M059J (cell line): ENCODE measurements around the gene CACNA1G. TPM values are rescaled to one million over a fixed set of nuclear protein-coding genes. Genes with fewer than 3 reads are reported as not detected.

Source experiments
- DNase-seq: peaks from one replicate; pipeline ENCODE4 v3.0.0-alpha.2; 2012; ENCODE audit warnings: low read depth
- total RNA-seq: library from RNA; depleted of rRNA; stranded (reverse); fragments of >200 nt; shearing (Covaris generic); gene quantifications from 2 replicates; pipeline ENCODE4 v1.2.3, GENCODE V29; 2014

The CACNA1G gene
- total RNA-seq, 1 experiment from 2014 or later, result 0.15 TPM

DNA sequence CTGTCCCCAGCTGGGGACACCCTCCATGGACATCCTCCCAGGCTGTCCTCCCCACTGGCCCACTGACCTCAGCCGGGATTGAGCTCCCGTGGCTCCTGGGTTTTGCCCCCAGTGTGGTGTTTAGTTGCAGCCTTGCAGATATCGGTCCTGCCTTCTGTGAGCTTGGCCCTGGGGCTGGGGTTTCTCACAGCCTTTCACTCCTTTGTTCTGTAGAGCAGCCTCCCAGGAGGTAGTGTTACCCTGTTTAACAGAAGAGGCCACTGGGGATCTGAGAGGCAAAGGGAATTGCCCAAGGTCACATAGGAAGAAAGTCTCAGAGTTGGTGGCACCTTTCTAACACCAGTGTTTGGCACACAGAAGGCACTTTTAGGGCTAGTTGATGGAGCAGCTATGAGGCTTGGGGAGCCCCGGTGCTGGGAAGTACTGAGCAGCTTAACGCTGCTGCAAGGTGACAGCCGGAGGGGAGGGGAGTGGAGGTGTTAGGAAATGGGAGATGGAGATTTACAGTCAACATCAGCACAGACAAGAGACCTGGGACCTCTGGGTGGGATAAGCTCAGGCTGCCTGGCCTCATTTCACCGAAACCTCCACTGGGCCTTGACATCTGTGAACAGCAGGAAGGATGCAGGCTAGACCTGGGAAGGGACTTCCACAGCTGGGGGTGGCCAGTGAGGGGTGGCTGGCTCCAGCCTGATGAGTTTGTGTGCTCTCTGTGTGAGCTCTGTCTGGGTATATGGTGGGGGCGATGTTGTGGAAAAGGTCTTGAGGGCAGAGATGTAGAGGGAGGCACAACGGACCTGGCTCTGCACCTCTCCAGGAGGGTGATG lies 26.1 kb downstream of the CACNA1G start:
- no peak for DNase-seq

DNA sequence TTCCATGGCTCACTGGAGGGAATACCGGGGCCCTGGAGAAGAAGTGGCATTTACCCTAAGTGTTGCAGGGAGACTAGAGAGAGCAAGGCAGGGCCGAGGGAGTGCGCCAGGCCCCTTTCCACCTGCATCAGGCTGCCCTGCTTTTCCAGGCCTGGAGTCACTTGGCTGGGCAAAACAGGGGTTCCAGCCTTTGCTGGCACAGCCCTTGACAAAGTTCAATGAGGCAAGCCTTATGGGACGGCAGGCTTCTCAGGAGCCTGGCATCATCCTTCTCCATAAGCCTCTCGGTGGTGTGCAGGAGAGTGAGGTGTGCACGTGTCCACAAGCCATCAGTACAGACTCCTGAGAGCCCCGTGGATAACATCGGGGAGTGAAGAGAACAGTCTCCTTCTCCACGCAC lies 27.1 kb downstream of the CACNA1G start:
- no peak for DNase-seq

DNA sequence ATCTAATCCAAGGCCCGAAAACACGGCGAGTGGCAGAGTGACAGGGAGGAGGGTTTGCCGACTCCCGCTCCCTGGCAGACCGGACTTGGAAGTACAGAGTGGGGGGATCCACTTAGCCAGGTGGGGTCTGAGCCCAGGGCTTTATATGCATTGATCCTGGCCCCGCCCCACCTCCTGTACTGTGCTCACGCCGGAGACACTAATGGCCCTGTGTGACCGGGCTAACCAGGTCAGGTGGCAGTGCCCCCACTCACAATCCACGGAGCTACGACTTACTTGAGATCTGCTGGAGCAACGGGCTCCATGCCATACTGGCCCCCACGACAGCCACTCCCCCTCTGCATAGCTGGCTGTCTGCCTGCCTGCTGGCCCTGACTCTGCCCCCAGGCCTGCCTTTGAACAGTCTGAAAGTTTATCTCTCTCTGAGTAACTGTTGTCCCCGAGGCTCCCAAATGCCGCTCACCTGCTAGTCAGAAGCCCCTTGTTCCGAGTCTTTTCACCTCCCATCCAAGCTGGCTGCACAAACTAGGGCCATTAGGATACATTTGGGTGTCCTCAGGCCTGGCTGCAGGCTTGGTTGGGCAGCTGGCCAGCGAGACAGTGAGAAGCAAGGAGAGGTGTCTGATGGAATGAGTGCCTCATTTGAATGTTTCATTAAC lies 28.0 kb downstream of the CACNA1G start:
- DNase-seq, result no peak

DNA sequence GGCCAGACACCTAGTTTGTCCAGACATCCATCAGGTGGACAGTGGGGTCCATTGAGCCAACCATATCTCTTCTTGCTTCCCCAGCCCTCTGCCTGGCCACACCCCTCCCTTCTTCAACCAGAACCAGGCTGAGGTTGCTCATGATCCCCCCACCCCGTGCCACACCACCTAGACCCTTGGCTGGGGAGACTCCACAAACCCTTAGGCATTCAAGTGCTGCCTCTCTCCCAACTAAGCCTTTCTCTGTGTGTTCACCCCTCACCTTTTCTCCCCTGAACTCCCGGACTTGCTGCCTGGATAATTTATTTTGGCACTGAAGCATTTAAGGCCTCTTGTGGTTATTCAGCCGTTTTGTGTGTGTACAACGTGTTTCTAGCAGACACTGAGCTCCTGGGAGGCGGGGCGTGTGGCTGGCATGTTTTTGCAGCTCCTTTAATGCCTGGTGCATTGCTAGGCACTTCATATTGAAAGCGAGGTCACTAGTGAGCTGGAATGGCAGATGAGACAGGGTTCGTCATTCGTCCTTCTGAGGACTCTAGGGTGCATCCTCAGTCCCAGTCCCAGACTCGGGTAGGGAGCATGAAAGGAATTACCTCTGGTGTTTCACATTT lies 28.7 kb downstream of the CACNA1G start:
- no peak for DNase-seq

DNA sequence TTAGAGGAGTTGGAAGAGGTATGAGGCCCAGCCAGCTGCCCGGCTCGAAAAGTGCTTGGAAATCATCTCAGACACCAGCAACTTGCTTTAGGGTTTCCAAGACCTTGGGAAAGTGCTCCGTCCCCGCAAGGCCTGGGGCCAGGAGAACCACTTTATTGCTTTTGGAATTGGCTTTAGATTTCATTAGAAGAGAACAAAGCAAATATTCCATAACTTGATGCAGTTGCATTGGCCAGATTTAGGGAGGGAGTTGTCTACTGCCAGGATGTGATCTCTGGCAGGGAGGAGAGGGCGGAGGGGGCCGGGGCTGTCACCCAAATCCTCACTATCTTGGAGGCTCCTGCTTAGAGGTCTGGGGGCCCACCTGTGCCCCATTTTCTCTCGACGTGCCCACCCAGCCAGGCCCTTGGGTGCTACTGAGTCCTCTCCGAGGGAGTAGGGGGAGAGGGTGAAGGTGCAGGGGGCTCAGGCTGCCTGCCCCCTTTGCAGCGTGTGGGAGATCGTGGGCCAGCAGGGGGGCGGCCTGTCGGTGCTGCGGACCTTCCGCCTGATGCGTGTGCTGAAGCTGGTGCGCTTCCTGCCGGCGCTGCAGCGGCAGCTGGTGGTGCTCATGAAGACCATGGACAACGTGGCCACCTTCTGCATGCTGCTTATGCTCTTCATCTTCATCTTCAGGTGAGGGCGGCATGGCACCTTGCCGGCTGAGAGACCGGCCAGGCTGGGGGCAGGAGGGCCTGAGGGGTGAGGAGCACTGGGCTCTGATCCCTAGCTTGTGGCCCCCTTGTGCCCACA lies 30.6 kb downstream of the CACNA1G start:
- no peak for DNase-seq

DNA sequence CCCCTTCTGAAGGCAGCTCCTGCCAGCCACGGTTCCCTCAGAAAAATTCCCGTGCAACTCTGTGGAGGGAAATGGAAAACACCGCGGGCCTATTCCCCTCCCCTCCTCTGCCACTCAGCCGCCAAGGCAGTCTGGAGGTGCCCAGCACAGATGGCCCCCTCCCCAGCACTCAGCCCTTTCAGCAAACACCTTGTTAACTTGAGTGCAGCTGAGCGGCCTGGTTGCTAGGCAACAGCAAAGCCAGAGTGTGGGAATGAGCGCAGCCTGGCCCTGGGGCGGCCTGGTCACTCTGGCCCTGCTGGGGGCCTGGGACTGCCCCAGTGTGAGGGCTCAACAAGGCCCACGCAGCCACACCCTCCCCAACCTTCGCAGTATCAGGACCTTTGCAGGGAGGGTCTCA lies 32.8 kb downstream of the CACNA1G start:
- DNase-seq, result peak; percentile 45

DNA sequence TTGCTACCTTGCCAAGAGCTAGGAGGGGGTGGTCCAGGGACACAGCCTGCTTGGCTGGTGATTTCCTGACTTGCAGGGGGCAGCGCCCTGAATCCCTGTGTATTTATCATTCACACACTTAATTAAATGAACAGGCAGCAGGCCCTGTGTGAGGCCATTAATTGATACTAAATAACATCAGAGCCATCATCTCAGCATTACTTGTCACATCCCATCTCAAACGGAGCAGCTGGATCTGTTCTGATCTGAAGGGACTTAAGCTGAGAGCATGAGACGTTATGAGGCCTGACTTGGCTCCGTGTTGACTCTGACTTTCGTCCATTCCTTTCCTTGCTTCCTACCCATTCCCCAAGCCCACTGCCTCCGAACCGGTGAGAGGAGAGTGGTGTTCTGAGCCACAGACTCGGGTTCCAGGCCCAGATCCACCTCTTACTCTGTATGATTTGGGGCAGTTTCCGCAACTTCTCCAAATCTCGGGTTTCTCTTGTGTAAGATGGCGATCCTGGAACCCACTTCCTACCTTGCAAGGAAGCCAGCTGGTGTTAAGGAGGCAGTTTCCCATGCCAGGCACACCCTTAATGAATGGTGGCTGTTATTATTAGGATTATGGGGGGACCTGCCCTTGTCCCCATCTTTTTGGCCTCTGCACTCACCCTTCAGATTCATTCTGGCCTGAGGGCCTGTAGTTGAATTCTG lies 33.8 kb downstream of the CACNA1G start:
- DNase-seq, result no peak

DNA sequence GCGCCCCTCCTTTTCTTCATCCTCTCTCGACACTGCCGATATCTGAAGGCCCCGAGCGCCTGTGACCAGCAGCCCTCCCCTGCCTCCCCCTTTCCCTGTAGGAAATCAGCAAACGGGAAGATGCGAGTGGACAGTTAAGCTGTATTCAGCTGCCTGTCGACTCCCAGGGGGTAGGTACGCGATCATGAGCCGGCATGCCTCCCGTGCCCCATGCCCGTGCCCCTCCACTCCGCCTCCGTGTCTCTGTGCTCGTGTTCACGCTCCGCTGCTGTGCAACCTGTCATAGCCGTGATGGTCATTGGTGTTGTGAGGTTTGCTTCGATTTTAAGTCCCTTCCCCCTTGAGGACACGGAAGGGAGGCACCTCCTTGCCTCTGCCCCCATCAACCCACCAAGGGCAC lies 34.4 kb downstream of the CACNA1G start:
- DNase-seq, result no peak

DNA sequence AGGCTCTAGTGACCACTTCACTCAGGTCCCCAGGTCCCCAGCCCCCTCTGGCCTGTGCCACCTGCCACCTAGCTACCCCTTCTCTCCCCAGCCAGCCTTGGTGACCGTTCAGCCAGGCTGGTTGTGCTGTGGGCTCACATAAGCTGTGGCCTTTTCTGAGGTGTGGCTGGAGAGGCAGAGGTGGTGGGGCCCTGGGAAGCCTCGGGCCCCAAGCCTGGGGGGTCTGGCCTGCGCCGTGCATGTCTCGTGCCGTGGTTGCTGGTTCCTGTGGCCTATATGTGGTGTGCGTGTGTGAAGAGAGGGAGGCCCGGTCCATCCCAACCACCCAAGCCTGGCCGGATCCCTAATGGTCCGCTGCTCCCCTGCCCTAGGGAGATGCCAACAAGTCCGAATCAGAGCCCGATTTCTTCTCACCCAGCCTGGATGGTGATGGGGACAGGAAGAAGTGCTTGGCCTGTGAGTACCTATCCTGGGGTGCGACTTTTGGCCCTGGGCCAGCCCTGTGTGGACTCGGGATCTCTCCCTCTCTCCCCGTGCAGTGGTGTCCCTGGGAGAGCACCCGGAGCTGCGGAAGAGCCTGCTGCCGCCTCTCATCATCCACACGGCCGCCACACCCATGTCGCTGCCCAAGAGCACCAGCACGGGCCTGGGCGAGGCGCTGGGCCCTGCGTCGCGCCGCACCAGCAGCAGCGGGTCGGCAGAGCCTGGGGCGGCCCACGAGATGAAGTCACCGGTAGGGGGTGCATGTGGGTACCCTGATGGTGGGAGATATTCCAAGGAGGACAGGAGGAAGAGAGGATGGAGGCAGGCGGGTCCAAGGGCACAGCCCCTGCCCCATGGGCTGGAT lies 35.9 kb downstream of the CACNA1G start:
- no peak for DNase-seq

DNA sequence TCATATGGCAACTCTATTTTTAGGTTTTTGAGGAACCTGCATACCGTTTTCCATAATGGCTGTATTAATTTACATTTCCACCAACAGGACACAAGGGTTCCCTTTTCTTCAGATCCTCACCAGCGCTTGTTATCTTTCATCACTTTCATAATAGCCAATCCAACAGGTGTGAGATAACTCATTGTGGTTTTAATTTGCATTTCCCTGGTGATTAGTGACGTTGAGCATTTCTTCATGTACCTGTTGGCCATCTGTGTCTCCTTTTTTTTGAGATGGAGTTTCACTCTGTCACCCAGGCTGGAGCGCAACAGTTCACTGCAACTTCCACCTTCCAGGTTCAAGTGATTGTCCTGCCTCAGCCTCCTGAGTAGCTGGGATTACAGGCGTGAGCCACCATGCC lies 38.0 kb downstream of the CACNA1G start:
- no peak for DNase-seq

DNA sequence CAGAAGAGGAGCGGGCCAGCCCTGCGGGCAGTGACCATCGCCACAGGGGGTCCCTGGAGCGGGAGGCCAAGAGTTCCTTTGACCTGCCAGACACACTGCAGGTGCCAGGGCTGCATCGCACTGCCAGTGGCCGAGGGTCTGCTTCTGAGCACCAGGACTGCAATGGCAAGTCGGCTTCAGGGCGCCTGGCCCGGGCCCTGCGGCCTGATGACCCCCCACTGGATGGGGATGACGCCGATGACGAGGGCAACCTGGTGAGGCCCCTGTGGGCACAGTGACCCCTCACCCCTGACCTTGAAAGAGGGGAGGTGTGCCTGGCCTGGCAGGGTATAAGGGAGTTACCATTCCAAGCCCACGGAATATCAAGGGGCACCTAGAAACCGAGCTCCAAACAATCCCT lies 39.1 kb downstream of the CACNA1G start:
- DNase-seq, result no peak

DNA sequence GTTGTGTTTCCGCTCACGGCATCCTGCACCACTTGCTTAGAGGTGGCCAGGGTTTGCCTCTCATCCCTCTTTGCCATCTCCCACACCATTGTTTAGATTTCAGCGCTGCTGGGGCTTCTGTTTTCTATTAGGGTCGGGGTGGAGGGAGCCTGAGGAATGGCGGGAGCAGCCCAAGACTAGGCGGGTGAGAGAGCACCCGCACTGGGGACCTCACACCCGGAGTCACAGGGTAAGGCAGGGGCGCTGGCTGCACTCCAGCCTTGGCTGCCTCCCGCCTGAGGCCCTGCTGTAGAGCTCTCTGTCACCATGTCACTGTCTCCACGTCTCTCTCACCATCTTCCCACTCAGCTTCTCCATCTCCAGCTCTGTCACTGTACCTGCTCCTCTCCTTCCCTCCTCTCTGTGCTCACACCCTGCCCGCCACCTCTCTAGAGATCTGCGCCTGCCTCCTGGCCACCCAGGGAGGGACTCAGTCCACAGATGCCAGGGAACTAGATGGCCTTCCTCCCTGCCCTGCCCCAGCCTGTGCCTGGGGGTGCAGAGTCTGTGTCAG lies 41.4 kb downstream of the CACNA1G start:
- DNase-seq, result no peak

DNA sequence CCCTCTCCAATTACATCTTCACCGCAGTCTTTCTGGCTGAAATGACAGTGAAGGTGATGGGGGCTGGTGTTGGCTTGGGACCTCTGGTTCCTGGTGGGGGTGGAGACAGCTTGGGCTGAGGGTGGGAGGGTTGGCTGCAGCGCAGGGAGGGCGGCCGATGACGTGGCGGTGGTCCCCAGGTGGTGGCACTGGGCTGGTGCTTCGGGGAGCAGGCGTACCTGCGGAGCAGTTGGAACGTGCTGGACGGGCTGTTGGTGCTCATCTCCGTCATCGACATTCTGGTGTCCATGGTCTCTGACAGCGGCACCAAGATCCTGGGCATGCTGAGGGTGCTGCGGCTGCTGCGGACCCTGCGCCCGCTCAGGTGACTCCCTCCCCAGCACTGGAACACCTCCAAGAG lies 42.3 kb downstream of the CACNA1G start:
- DNase-seq, result no peak

DNA sequence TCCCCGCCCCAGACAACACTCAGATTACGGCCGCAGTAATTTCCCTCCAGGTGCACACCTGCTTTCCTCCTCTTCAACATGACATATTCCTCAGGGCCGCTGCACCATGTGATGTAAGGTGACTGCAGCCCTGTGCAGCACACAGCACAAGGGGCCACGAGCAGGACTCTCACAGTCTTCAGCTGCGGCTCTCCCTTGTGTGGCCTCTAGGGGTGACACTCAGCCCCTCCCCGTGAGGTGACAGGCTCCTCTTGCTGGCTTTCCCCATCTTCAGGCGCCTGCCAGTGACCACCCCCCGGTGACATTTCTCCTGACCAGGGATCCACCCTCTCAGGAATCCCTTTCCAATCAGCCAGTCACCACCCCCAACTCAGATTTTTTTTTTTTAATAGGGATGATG lies 42.8 kb downstream of the CACNA1G start:
- no peak for DNase-seq

DNA sequence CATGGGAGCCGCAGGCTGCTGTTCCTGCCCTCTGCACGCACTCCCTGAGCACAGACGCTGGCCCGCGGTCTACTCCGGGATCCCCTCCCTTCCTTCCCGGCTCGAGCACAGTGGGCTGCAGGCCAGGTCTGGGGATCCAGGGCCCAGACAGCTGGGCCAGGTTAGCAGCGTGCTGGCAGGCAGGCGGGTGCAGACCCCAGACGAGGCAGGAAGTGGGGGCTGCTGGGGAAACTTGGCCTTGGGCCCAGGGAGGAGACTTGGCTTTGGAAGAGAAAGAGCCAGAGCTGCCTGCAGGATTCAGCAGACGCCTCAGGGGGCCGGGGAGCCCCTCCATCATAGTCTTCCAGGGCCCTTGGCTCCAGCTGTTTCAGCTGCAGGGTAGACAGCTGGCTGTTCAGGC lies 44.0 kb downstream of the CACNA1G start:
- DNase-seq, result no peak

DNA sequence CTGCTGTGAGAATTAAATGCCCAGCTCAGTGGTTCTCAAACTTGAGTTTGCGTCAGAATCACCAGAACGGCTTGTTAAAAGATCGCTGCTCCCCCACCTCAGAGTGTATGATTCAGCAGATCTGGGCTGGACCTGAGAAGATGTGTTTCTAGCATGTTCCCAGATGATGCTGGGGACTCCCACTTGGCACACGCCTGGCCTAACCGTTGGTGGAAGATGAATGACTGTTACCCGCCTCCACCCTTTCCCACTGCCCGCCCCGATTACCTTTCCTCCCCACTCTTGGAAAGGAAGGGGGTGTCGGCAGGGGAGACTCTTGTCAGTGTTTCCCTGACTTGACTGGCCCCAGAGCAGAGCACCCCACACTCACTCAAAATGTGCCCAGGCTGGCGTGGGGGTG lies 44.9 kb downstream of the CACNA1G start:
- no peak for DNase-seq

DNA sequence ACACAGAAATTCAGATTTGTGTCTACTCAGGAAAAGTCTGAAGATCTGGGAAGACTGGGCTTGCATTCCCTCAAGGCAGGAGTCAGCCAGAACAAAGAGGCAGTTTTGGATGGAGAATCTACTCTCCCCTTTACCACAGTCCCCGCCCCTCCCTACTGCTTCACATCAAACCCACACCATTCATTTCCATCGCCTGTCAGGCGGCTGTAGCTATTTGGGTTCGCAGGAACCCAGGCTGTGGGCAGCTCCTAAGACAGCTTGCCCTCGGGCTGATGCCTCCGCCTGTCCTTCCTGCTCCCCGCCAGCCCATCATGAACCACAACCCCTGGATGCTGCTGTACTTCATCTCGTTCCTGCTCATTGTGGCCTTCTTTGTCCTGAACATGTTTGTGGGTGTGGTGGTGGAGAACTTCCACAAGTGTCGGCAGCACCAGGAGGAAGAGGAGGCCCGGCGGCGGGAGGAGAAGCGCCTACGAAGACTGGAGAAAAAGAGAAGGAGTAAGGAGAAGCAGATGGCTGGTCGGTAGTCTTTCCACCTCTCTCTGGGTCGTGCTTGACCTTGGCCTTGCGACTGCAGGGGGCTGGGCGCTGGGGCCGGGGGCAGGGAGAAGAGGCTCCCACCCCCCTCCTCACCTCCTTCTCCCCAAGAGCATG lies 47.1 kb downstream of the CACNA1G start:
- DNase-seq, result no peak

DNA sequence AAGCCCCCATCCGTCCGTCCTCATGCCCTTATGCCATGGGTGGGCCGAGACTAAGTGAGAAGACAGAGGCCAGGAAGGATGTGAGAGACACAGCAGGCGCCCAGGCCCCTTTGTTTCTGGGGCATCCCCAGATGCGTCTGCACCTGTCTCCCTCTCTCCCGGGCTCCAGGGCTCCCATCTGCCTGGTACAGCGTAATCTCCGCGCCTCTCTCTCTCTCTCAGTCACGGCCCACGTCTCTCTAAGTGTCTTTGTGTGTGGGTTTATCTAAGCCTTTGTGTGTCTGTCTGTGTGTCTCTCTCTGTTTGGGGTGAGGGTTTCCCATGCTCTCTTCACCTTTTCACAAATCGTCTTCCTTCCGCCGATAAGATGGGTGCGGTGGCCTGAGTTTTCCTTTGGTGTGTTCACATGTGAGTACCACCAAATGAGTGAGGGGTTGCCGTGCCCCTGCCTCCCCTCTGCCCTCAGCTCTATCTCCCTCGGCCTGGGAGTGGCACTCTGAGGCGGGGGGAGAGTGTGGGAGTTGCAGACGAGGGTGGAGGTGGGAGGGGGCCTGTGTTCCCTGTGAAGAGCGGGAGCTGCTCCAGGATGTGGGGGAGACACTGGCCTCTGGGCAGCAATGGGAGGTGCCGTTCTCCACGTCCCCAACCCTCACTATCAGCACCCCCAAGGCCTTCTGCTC lies 48.3 kb downstream of the CACNA1G start:
- no peak for DNase-seq

DNA sequence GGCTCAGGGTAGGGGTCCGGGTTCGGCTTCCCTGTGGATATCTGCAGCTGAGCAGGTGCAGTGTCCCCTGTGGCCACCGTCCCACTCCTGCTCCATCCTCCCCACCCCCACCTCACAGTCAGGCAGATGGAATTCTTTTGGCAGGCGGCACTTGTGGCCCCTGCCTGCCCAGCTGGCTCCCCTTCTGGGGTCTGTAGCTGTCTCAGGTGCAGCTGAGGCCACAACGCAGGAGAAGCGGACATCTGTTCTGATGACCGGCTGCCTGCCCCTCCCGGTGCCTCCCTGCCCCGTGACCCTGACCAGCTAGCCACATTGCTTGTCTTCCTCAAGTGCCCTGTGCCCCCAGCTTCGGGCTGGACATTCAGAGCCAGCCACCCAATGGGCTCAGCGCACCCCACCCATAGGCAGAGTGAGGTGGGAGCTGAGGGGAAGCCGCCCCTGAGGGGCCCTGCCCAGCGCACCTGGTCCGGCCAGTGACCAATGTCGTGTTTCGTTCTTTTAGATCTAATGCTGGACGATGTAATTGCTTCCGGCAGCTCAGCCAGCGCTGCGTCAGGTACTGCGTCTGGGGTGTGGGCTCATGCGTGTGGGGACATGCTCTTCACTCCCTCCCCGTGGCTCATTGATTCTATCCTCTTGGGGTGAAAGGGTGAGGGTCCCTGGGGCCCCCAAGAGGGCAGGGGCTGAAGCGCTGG lies 49.0 kb downstream of the CACNA1G start:
- DNase-seq, result no peak
